Lung microvascular endothelial cell (primary cell): Measurements from ENCODE around the gene PIAS4. TPM values are rescaled to one million over a fixed set of nuclear protein-coding genes. Genes with fewer than 3 reads are reported as not detected.
A peak's percentile ranks its signal among the peaks of the same experiment; 100 is the strongest.

Source experiments
- DNase-seq, 2 donors: peaks; one replicate each; pipeline versions ENCODE4 v3.0.0 to v3.0.0-alpha.2; 2010; ENCODE audit warnings: low read depth in 2 of 2
- total RNA-seq: library from RNA; depleted of rRNA; stranded (reverse); fragments of >200 nt; gene quantifications from 2 replicates; pipeline ENCODE4 v1.2.1, GENCODE V29; 2014

The PIAS4 gene
- total RNA-seq, 1 donor from 2014 or later = 21.6 TPM

DNA sequence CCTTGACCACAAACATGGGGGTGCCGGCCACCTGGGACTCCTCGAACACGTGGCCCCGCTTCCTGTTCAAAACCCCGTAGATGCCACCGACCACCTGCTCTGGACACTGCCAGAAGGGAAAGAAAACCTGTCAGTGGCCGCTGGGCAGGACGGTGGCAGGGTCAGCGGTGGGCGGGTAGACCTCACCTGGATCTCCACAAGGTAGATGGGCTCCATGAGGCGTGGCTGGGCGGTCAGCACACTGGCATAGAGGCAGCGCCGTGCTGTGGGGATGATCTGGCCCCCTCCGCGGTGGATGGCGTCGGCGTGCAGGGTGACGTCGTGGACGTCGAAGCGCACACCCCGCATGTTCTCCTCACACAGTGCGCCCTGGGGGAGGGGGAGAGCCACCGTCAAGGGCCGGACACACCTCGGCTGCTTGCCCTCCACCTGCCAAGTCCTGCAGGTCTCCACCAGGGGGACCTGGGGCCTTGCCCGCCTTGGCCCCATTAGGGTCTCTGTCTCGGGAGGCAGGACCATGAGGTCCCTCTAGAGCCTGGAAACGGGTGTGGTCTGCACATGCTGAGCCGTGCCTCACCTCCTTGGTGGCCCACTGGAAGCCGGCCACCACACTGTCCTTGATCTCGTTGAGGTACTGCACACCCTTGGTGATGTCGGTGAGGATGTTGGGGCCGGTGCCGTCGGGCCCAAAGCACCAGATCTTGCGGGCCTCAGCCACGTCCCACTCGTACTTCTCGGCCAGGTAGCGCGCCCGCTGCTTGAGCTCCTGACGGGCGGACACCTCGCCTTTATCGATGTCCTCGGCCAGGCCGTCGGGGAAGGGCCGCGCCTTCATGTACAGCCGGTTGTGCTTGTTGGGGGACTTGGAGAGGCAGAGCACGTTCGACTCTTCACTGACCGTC, 30.0 kb upstream of the PIAS4 start:
- peak; percentile 3 to 7 for DNase-seq

DNA sequence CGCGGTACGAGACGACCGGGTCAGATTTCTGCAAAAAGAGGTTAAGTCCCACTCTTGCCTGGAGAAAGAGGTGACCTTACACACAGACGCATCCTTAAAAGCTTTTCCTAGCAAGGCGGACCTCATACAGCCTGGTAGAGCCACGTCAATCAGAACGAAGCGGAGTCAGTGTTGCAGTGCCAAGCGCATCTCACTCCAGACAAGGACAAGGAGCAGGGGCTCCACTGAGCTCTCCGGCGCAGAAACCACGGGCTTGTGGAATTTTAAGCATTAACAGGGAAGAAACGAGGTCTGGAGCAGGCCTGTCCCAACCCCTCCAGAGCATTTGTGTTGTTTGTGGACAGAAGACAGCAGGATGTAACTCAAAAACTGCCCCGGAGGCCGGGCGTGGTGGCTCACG, 29.4 kb upstream of the PIAS4 start:
- peak in 1 of 2 donors; percentile 1 for DNase-seq

DNA sequence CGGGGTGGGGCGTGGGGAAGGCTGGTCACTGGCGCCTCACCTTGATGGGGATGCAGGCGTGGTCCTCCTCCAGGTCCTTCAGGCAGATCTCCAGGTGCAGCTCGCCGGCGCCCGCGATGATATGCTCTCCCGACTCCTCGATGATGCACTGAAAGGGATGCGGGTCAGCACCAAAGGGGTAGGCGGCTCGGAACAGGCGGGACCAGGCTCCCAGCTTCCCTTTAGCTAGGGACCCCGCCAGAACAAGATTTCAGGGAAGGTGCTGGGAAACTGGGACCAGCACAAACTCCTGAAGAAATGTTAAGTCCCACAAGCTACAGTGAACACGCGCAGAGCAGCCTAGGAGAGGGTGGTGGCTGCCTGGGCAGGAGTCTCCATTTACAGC, 28.3 kb upstream of the PIAS4 start:
- peak; percentile 1 to 2 for DNase-seq

DNA sequence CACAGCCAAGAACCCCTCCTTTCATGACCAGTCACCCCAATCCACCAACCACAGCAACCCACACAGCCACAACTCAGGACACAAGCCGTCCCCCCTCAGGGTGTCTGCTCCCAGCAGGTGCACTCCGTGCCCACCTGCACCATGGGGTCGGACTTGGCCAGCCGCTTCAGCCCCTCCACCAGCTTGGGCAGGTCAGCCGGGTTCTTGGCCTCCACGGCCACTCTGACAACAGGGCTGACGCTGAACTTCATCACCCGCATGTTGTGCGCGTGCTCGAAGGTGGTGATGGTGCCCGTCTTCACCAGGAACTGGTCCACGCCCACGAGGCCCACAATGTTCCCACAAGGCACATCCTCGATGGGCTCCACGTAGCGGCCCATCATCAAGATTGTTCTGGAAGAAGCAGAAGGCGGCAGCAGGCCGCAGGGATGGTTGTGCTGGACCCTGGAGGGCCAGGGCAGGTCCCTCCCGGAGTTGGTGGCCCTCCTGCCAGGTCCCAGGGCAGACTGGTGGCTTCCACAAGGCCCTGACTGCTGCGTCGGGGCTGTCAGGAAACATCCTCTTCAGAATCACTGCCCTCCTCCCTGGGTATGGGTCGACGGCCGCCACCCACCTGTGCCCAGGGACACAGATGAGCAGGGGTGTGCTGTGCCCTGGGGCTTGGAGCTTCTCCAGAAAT, 27.7 kb upstream of the PIAS4 start:
- DNase-seq = no peak

DNA sequence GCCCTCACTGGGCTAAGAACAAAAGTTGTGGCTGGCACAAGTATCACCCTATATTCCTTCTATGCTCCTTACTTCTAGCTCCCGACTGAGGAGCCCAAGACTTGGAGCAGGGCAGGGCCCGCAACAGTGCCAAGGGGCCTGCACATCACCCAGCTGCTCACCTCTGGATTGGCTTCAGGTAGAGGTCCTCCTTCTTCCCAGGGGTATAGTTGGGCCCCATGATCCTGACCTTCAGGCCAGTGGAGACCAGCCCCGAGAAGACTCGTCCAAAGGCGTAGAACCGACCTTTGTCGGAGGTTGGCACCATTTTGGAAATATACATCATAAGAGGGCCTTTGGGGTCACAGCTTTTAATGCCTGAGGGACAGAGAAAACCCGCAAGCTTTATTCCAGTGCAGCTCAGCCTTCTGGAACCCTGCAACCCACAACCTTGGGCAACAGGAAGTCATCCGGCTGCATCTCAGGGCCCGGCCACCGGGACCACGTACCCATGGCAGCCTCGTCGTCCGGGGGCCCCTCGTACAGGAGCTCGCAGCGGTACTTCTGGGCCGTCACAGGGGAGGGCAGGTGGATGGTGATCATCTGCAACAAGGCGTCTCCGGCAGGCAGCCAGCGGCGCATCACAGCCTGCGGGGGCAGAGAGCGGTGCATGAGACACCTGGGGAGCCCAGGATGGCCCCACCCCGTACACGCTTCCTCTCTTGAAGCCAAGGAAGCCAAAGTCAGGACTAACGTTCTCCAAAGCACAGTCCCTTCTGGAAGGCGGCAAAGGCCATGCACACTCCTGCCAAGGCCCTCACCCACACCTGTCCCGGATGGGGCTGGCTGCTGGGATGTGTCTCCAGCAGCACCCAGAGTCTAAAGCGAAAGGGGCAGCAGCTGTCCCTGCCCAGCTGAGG, 26.9 kb upstream of the PIAS4 start:
- DNase-seq = peak in 1 of 2 donors; percentile 1

DNA sequence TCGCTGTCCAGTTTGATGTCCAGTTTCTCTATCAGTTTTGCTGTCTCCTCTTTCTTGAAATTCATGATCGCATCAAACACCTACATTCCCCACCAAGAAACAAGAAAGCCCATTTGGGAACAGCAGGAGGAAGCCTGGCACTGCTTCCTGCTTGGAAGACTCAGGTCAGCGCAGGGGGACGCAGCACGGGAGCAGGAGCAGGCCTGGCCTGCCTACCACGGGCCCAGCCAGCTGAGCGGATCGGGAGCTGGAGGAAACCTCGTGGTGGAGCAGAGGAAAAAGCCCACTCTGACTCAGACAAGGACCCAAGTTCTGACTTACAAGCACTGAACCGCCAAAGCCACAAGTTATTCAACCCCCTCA, 26.2 kb upstream of the PIAS4 start:
- peak in 1 of 2 donors; percentile 0 for DNase-seq

DNA sequence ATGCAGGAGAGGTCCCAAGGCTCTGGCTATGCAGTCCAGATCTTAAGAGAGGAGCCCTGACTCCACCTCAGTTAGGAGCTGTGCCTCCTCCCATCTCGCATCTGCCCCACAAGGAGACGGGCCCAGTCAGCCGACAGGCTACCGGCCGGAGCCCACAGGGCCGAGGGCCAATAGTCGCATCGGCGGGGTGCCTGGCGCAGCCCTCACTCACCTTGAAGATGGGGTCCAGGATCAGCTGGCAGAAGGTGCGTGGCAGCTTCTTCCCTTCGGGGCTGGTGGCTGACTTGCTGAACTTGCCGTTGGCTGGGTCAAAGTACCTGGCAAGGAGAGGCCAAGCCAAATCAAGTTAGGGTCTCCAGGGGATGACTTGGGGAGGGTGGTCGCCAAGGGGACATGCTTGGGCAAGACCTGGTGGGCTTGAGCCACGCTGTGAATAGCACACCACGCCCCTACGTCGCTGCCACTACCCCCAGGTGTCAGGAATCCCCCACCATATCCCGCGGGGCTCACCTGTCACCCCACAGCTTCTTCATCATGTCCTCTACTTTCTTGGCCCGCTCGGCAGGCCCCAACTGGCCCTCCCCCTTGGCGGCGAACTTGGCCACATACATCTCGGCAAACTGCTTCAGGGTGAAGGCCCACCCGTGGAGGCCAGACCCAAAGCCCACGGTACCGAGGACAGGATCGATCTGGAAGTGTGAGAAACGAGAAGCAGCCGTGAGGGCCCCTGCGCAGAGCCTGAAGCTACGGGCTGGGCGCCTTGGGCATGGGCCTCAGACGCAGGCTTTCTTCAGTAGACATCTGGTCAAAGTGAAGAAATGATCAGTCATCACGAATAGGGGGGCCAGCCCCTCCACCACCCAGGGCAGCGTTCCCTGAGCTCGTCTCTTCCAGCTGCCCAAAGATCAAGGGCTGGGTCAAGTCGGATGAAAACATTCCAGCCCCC, 25.5 kb upstream of the PIAS4 start:
- peak; percentile 1 for DNase-seq

DNA sequence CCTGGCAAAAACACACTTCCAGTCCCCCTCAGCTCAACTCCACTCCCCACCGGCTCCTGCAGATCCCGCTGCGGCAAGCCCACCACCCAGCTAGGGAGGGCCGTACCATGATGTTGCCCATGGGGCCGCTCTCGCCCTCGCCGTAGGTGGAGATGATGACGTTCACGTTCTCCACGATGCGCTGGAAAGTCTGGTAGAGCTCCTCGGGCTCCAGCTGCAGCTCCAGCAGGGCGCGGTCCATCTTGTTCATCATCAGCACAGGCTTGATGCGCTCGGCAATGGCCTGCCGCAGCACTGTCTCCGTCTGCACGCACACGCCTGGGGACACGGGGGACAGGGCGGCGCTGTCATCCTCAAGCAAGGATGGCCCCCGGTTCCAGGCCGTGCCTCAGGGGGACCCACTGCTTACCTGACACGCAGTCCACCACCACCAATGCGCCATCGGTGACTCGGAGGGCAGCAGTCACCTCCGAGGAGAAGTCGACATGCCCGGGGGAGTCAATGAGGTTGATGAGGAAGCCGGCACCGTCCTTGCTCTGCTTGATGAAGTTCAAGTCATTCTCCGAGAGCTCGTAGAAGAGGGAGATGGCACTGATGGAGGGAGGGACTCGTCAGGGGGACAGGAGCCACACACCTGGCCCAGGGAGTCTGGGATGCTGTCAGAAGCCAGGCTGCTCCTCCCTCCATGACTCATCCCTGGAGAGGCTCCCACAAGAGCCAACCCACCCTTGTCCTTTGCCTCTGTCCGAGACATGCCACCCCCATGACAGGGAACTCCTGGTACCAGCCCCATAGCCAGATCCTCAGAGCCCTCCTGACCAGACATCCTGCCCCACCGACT, 24.6 kb upstream of the PIAS4 start:
- DNase-seq = peak; percentile 9 to 52

DNA sequence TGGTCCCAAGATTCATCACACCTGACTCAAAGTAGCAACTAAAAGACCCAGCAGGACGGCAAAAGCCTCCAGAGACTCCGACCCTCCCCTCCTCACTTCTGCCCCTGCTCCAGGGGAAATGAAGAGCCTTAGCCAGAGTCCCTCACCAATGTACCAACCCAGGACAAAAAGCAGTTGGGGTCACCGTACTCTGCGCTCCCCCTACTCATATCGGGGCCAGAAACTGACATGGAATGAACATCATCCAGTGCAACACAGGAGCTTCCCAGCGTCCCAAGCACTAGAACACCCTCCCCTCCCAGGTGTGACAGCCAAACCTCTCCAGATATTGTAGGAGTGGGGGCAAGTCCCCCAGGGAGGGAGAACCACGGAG, 24.0 kb upstream of the PIAS4 start:
- no peak for DNase-seq

DNA sequence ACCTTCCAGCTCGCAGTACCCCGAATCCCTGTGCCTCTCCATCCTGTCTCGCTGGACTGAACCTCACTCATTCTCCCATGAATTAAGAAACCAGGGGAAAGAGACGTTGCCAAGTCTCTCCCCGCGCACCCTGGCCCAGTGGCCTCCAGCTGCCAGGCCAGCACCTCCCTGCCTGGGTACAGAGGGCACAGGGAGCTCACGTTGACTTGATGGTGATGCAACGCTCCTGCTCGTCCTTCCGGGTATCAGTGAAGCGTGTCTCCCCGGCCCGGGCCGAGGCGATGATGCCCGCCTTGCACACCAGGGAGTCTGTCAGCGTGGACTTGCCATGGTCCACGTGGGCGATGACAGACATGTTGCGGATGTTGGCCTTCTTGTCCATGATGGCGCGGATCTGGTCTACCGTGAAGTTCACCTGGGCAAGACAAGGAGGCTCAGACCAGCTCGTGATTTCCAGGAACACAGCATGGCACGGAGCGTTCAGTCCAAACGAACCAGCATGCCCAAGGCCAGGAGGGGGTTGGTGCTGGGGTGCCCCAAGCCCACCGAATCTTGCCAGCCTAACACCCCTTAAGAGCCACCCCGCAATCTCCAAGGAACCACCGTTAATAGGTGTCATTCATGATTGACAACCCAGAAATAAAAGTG, 23.5 kb upstream of the PIAS4 start:
- peak; percentile 56 to 59 for DNase-seq

DNA sequence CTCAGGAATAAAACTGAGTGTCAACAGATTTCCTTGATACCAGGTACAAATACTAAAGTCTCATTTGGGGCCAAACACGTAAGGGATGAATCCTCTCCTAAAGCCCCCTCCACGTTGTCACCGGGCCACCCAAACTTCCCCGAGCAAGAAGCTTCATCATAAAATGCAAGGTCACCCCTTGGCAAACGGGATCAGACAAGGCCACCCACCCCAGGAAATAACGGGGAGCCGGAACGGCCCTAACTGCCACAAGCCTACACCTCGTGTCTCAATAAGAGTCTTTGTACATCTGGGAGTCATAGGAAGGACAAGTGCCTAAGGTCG, 23.0 kb upstream of the PIAS4 start:
- no peak for DNase-seq

DNA sequence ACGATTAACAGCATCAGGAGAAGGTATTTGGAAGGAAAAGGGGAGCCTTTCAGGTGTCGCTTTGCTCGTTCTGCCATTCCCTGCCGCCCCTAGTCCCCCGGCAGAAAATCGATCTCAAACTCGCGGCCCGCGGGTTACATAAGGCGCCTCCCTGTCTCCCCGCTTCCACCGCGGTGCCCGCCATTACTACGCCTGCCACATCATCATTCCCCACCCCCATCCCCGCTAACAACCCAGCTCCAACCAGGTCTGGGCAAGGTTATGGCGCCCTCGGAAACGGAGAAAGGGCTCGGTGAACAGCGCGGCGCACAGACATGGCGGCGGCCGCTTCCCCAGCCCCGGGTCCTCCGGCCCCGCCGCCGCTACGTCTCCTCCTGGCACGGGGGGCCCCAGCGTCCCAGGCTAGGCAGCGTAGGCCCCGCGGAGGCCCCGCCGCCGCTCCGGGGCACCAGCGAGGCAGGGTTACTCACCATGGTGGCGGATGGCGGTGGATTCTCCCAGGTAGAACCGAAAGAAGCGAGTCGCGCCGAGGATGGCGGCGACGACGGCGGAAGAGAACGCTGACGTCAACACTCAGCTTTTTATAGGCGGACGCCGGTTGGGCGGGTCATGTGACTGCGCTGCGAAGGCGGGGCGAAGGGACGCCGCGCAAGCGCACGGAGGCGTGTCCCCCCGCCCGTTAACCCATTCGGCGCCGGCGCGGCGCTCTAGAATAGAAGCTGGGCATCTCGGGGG, 22.5 kb upstream of the PIAS4 start, which contains the start of gene EEF2:
Gene EEF2 (minus strand): TSS at position 556 of the 735 bp plus-strand sequence. CDS start 83 bp downstream, at position 473.
- DNase-seq = peak; percentile 94 to 95

DNA sequence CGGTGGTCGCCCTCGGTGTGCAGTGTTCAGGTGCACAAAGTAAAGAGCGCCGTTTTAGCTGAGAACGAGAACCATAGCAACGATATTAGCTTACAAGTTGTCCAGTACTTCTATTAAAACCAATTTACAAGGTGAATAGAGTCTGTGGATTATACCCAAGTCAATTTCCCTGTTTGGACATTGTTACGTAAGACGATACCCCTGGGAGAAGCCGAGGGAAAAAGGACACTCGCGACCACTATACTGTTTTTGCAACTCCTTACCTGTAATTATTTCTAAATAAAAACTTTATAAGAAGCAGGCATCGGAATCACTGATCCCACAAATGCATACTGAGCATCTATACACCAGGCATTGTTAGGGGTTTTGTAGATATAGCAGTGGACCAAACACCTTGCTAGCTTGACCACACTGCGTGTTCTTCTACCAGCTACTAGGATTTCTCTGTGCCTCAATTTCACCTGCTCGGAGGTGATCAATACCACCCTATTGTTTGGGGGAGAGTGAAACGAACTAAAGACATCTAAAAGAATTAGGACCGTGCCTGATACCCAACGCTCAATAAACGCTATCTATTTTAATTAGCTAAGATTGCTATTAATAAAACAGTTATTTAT, 21.8 kb upstream of the PIAS4 start:
- DNase-seq = no peak

DNA sequence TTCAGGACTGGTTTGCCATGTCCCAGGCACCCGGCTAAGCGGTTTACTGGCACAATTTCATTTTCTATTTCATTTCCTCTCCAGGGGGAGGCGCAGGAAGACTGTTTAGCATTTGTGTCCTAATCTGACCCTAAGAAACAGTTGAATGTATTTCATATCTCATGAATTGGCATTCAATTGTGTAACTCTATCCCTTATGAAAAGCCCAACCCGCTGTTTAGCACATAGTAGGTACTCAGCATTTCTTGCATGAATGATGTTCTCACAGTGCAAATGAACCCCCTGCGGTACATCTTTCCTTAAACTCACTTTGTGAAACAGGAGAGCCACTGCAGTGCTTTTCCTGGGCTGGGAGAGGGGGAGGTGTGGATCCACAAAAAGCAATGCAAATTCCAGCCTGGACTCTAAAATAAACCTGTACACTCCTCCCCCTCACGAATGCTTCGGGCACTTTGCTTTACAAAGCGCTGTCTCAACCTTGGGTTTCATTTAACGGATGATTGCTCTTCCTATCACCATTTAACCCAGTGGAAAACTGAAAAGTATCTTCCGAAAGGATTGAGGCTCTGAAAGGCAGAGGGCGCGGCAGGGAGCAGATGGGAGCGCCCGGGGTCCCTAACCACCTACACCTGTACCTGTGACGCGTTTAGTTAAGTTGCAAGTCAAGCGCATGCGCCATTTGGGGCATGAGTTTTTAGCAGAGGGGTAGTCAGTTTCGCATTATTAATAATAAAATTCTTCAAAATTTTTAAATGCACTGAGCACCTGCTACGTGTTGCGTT, 21.1 kb upstream of the PIAS4 start:
- peak; percentile 79 to 80 for DNase-seq

DNA sequence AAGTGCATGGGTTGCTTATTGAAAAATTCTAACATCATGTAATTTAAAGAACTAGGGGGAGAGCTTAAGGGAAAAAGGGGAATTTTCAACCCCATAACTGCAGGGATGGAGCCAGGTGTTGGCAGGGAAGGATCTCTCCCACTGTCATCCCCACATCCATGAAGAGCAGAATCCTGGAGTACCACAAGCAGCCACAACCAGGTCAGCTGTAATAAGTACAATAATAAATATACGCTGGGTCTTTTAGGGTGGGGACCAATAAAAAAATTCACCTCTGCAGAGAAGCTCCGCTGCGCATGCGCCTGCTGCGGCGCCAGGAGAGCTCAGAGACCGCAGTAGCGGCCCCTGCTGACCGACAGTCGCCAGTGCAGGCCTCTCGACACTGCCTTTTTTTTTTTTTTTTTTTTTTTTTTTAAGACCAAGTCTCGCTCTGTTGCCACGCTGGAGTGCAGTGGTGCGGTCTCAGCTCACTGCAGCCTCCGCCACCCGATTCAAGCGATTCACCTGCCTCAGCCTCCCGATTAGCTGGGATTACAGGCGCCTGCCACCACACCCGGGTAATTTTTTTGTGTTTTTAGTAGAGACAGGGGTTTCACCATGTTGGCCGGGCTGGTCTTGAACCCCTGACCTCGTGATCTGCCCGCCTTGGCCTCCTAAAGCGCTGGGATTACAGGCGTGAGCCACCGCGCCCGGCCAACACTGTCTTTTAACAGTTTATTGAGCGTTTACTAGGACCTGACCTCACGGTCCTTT, 19.7 kb upstream of the PIAS4 start:
- DNase-seq = peak; percentile 79 to 90

DNA sequence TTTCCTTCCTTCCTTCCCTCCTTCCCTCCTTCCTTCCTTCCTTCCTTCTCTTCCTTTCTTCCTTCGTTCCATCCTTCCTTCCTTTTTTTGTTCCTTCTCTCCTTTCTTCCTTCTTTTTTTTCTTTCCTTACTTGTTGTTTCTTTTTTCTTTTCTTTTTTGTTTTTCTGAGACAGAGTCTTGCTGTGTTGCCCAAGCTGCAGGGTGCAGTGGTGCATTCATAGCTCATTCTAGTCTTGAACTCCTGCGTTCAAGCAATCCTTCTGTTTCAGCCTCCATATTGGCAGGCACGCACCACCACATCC, 16.8 kb upstream of the PIAS4 start:
- no peak for DNase-seq

DNA sequence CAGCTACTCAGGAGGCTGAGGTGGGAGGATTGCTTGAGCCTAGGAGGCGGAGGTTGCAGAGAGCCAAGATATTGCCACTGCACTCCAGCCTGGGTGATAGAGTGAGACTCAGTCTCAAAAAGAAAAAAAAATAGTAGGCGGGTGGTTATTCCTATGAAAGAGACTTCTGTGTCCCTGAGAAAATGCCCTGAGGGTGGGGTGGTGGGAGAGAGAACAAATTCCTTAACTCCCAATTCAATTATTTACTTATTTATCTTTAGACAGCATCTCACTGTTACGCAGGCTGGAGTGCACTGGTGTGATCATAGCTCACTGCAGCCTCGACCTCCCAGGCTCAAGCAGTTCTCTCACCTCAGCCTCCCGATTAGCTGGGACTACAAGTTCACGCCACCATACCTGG, 11.9 kb upstream of the PIAS4 start:
- no peak for DNase-seq
